ENCODE results near the gene EHF. TPM values are rescaled to one million over a fixed set of nuclear protein-coding genes. Genes with fewer than 3 reads are reported as not detected.
"Not testable (repeated sequence)": the region's sequence is repeated elsewhere in the genome, so short reads cannot be mapped to it uniquely, and the experiment has no call there.

The EHF gene
- total RNA-seq (2014; rRNA removed): not detected in 2 replicates
- polyA plus RNA-seq (2012): 0.02 TPM

DNA sequence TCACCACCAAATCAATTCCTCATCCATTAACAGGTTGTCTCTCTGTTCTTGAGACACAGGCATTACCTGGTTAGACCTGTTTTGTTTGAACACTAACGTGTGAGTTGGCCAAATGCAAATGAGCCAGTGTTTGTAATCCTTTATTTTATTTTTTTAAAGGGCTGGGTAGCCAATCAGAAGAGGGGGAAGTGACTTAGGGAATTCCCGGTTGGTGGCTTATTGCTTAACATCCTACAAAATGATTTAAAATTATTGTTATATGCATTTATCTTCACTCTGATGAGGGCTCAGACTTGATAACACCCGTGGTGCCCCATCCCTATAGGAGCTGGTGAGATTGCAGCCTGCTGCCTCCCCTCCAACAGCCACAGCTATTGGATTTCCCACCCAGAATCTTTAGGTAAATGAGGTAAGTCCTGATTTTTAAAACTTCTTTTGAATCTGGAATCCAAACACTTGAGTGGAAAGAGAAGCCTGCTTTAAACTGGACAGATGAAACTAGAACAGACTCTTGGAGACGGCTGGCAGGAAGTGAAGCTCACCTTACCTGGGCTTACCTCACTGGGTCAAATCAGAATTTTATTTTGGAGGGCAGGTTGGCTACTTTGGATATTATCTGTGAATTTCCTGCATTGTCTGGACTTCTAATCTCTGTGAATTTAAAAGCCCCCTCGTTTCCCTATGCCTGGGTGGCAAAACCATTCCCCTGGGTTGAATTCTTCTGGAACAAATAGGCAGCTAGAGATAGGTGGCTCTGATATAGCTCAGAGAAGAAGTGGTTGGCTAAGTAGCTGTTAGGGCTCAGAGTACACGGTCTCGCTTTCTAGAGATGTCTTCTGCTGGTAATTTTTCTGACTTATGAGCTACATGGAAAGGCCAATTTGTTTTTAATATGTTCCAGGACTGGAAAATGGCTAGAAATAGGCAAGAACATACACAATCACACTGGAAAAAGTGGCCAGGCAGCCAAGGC lies at the start of gene EHF:
TSS of gene EHF (plus strand) at position 274 of the 973 bp plus-strand sequence. CDS start 21,538 bp downstream, outside the sequence.
- no peak for DNase-seq (ENCODE audit: low read depth)

DNA sequence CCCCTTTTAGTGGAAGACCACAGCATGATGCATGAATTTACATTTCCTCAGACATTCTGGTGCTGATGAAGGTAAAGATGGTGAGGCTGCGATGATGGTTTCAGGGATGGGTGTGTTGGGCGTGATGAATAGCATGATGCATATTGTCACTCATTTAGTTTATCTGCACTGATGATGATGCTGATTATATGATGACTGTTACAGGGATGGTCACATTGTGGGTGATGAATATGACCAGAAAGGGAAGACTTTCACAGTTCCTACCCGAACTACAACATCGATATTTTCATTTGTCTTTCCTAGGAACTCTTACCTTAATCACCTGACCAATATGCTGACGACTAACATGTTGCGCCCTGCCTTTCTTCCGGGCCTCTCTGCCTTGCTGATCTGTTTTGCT lies 47.4 kb upstream of the EHF start:
- no peak for DNase-seq (ENCODE audit: low read depth)

DNA sequence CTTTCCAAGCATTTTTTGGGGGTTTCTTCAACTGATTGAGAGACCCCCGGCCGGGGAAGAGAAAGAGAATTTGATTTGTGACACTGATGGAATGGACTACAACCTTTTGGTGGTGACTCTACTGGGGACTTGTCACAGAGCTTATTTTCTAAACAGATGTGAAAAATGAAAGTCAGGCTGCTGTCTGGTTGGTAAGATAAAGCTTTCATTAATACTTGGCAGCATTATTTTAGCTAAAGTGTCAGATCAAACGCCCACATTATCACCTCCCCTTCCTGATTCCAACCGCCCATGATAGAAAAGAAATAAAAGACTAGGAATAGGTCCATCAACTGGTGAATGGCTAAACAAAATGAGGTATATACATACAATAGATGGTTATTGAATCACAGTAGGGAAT lies 45.6 kb upstream of the EHF start:
- no peak for DNase-seq (ENCODE audit: low read depth)

DNA sequence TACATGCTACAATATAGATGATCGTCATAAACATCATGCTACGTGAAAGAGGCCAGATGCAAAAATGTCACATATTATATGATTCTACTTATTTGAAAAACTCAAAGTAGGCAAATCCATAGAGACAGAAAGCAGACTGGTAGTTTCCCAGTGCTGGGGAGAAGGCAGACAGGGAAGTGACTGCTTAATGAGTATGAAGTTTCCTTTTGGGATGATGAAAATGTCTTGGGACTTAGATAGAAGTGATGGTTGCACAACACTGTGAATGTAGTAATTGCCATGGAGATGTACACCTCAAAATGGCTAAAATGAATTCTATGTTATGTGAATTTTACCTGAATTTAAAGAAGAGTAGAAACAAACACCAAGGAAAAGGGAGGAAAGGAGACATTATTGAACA lies 45.2 kb upstream of the EHF start:
- no peak for DNase-seq (ENCODE audit: low read depth)

DNA sequence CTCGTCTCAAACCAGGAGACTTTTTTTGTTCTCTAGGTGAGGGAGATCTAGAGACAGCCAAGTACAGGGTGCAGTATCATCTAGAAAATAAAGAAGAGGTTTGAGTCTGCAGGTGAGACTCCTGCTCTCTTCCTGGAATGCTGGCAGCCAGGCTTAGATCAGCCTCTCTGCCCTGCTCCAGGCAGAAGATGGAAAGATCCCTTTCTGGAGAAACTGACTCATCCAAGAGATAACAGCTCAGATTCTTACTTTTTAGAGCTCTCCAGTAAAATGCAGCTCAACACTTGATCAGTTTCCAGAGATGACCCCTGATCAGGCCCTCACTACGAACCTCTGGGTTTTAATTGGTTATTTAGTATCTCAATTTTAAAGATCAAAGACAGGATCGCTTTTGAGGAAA lies 44.6 kb upstream of the EHF start:
- DNase-seq (ENCODE audit: low read depth): no peak

DNA sequence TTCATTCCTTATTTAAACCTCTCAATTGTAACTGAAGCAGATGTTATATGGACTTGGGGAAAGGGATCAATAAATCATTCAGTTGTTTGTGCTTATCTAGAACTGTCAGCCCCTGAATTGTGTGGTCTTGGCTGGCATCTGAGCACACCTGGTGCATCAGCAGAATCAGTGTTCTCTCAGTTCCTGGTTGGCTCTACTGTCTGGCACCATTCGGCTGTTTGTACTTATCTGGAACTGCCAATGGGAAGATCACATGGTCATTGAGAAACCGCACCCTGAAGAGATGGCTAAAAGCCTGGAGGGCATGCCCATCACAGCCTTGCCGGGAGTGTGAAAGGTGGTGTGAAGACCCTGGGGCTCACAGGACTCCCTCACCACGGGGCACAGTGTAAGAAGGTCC lies 37.1 kb upstream of the EHF start:
- no peak for DNase-seq (ENCODE audit: low read depth)

DNA sequence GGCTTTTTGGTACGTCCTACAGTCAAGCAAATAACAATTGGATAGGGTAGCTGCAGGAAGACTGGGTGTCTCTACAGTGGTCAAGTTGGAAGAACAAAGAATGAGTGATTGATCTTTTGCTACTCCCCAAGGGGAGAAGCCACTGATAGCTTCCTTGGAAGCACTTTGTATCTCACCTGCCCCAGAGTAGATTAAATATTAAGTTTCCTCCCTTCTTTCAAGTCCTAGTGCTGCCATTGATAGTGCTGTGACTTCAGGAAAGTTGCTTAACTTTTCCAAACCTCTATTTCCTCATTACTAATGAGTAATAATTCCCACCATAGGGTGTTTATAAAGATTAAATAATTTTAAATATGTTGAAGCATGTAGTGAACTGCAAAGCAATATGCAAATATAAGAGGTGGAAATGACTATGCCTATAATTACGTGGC lies 35.6 kb upstream of the EHF start:
- no peak for DNase-seq (ENCODE audit: low read depth)

DNA sequence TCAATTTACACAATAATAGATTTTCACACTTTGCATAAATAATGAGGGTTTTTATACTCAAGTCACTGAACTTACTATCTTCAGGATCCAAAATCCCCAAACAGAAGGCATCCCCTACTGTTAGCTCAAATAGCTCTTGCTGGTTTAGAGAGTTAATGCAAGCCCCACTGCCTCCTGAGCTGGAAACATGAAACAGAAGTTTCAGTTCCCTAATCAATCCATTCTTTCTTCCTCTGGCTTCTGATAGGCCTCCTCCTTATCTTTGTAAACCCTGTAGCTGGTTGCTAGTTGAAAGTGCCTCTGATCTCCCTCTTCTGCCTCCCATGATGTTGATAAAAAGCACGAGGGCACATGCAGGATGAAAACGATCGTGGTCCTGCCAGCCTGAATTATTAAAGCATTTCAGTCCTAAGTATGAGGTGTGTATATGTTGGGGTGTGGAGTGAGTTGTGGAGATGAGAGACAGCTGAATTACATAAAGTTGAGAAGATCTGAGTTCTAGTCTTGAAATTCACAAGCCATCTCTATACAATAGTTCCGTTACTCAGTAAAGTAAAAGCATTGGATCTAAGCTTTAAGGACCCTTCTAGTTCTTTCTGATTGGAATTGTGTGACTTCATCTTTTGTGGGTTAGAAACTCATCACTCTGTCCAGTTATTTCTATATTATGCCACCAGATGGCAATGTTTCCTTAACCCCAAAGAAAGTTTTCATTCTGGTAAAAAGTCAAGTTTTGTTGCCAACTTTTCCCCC lies 35.0 kb upstream of the EHF start:
- peak; percentile 79 for DNase-seq (ENCODE audit: low read depth)

DNA sequence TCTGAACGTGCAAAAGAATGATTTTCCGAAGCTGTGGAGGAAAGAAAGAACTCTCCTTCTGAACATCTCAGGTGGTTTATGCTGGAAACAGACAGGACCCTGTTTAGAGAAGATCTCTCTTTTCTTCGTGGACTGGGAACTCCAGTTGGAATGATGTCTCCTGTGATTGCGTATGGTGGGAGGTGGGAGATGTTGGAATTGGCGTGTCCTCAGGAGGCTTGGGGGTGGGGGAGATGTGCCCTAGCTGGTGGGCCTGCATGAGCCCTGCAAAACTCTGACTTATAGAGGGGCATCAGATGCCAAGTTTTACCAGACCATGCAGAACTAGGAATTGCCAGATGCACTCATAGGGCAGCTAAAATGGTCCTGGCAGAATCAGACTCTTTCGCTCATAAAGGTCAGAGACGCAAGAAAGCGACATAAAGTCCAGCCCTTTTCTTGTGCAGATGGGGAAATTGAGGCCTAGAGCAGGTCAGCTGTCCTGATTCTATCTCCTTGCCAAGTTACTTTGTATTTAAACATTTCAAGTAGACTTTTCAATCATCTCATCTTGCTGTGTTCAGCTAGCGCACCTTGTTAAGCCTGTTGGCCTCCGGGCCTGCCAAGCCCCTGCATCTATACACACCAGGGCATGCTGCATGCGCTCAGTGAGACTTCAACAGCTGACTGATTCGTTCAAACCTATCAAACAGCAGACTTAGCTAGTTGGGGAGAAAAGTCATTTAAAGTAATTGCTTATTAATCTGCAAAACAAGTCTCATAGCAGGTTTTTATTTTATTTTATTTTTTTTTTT lies 34.2 kb upstream of the EHF start:
- no peak for DNase-seq (ENCODE audit: low read depth)

DNA sequence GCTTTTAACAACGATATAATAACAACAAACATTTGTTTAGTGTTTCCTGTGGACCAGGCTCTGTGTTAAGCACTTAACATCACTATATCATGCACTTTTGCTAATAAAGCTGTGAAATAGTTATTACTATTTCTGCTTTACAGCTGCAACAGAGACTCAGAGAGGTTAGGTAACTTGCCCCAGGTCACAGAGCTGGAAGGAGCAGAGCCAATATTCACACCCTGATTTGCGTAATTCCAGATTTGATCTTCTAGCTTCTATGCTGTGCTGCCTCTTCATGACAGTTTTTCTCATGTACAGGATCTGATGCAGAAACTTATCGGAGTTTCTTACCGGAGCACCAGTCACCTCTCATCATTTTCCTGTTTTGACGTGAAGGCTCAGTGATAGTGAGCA lies 33.6 kb upstream of the EHF start:
- no peak for DNase-seq (ENCODE audit: low read depth)

DNA sequence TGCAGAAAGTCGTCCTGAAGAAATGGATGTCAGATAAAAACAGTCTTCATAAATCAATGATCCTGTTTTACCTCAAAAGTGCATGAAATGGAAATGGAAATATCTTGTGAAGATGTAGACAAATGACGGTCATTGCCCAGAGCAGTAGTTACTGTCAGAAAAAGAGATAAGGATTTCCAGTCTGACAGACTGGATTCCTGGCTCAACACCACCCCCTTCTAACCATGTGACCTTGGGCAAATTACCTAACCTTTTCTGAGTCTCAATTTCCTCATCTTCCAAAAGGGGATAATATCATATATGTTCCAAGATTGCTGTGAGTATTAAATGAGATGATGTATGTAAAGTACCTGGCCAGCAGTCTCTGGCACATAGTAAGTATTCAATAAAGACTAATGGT lies 32.9 kb upstream of the EHF start:
- DNase-seq (ENCODE audit: low read depth): no peak

DNA sequence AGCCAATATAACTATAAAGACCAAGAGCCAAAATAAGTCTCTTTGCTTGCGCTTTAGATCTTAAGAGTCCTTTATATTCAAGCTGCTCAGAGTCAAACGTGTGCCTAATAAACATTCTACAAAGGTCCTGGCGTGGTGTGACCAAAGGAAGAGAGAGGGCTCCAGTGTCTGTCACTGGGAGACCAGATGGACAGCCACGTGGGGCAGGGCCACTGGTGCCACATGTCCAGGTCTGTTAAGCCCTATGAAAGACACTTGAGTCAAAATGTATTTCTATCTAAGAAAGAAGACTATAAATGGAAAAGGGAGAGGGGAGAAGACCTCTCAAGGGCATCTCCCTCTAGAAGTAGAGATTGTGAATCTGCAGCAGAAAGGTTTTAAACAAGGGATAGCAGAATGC lies 32.2 kb upstream of the EHF start:
- no peak for DNase-seq (ENCODE audit: low read depth)

DNA sequence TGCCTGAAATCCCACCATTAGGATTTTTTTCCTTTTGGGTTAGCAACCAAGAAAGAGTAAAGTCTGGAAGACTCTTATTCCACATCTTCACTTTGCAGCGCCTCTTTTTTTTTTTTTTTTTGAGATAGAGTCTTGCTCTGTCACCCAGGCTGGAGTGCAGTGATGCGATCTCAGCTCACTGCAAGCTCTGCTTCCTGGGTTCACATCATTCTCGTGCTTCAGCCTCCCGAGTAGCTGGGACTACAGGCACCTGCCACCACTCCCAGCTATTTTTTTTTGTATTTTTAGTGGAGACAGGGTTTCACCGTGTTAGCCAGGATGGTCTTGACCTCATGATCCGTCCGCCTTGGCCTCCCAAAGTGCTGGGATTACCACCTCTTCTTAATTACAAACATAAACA lies 31.7 kb upstream of the EHF start:
- DNase-seq (ENCODE audit: low read depth): not testable (repeated sequence)

DNA sequence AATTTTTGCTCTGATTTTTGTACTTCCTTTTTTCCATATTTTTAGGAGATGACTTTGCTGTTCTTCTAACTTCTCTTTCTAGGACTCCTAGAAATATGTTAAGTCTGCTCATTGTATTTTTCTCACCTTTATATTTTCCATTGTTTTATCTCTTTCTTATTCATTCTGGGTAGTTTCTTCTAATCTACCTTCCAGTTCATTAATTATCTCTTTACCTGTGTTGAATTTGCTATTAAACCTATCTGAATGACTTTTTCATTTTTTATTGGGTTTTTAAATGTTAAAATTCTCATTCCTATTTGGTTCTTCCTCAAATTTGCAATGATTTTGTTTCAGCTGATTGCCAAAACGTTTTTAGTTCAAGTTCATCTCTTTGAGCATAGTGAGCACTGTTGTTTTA lies 27.8 kb upstream of the EHF start:
- DNase-seq (ENCODE audit: low read depth): no peak

DNA sequence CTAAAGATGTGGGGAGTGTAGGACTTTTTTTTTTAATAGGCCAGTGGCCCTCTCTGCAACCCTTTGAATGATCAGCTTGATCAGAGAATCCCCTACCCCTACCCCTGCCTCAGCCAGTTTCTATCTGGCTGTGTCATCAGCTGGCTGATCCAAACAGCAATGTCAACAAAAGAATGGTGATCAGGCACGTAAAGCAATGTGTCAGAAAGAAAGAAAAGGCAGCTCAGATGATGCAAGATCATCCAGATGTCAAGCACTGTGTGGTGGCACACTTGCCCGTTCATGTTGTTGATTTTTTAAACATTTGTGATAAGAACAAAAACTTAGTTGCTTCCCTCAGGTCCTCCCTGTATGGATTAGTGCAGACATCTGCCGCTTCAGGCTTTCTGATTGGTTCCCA lies 26.3 kb upstream of the EHF start:
- no peak for DNase-seq (ENCODE audit: low read depth)

DNA sequence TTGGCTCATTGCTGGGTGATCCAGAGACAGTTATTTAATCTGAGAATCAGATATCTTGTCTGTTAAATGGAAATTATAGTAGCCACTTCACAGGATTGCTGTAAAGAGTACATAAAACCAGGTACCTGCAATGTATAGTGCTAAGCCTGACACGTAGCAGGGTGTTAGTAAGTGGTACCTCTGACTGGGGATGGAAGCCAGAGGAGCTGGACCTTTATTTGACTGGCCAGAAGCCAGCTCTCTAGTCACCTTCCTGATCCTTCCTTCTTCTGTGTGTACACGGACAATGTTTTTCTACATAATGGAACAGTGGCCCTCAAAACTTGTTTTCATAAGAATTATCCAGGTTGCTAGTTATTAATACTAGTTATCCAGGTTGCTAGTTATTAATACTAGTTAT lies 25.5 kb upstream of the EHF start:
- no peak for DNase-seq (ENCODE audit: low read depth)

DNA sequence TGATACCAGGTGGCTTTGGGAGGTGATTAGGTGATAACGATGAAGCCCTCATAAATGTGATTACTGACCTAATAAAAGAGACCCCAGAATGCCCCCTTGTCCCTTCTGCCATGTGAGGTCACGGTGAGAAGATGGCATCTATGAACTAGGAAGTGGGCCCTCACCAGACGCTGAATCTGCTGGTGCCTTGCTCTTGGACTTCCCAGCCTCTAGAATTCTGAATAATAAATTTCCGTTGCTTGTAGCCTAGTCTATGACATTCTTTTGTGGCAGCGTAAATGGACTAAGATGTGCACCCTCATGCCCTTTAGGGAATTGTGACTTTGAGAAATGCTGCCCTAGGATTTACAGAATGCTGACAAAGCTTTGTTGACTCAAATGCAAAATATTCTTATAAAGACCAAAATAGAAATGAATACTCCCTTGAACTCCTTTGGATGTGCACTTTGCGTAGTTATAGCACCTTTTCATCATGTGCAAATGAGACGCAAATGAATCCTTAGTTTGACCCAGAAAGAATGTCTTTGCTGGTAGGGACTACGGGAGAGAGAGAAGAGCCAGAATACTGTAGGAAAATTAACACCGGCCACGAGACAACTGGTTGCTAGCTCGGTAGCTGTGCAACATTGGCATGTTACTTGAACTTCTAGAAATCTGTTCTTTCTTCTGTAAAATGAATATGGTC lies 24.8 kb upstream of the EHF start:
- DNase-seq (ENCODE audit: low read depth): no peak

DNA sequence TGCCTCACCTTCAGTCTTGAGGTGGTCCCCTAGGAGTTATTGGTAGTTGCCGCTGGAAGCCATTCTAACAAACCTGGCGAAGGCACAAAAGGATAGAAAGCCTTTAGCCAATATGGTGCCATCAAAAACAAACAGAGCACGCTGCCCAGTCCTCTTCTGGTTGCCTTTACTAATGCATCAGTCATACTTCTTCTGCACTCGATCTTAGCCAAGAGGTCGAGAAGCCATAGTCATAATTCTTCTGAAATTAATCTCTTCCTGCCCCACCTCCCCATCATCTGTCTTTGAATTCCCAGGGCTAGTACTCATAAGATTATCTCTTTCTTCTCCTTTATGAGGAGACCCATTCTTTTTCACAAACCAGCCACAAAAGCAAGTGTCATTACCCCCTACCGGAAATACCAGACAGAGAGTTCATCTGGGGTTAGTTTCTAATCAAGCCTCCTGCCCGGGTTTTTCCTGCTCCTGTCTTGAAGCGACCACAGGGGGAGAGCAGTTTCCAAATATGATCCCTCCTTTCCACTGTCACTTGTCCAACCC lies 21.4 kb upstream of the EHF start:
- DNase-seq (ENCODE audit: low read depth): peak; percentile 96

DNA sequence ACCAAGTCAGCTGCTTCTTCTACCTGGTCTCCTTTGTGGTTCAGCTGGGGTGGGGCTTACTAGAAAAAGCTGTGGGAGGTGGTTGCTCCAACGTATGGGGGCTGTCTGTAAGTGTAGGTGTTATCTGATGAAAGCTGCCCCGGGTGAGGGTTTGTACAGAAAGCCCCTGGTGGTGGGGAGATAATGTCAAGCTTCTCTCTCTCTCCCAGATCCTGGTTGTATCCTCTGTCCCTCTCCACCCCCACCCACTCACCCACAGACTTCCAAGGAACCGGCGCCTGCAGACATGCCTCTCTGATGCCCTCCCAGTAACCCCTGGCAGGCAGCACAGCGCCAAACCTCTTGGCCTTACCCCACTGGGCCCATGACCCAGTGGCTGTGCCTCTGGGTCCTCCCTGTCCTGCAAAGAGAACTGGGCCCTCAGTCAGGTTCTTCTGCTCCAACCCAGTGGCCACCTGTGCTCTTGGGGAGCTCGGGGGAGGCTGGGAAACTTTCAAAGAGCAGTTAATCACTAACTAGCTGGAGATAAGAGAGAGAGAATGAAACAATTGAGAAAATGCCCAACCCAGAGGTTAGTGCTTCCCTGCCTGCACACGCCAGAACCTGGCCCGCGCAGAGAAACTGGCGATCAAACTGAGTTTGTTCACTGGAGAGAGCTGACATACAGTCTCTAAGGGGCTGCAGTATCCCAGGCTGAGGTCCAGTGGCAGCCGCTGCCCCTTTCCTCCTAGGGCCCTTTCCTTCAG lies 20.4 kb upstream of the EHF start:
- peak; percentile 26 for DNase-seq (ENCODE audit: low read depth)

DNA sequence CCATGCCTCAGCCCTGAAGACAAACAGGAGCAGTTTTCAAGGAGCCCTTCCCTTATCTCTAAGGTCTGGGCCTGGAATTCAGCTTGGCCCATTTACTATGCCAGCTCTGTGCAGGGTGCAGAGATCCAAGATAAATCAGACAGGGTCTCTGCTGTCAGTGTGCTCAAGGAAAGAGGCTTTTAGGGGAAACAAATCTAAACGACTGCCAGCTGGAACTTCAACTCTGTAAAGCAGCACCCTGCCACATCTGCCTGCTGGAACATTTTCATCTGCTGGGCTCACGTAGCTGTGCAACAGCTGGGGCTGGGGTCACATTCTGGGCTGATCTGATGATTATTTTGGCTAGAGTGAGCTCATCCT lies 19.8 kb upstream of the EHF start:
- DNase-seq (ENCODE audit: low read depth): peak; percentile 18
